Neuronal stem cell (in vitro differentiated cells): Measurements from ENCODE around the gene RREB1.
A peak's percentile ranks its signal among the peaks of the same experiment; 100 is the strongest.

Experiments
- DNase-seq: peaks from one replicate; pipeline ENCODE4 v3.0.0-alpha.2; 2013; ENCODE audit warnings: low spot score
- H2AFZ ChIP-seq: one replicate; pipeline ENCODE4 v1.6.1; 2013; ENCODE audit warnings: mild to moderate bottlenecking, low read length, inconsistent platforms
- H2AK5ac ChIP-seq: 2 replicates; pipeline ENCODE4 v1.6.1; 2013; ENCODE audit warnings: low read depth, mild to moderate bottlenecking, inconsistent platforms, low read length, moderate library complexity, mixed read lengths
- H2BK120ac ChIP-seq: 2 replicates; pipeline ENCODE4 v1.6.1; 2013; ENCODE audit warnings: low read depth, mild to moderate bottlenecking, inconsistent platforms, low read length, moderate library complexity, mixed read lengths
- H2BK12ac ChIP-seq: one replicate; pipeline ENCODE4 v1.6.1; 2013; ENCODE audit warnings: low read length, inconsistent platforms
- H2BK15ac ChIP-seq: 2 replicates; pipeline ENCODE4 v1.6.1; 2013; ENCODE audit warnings: mild to moderate bottlenecking, low read length, inconsistent platforms, mixed read lengths
- H2BK5ac ChIP-seq: one replicate; pipeline ENCODE4 v1.6.1; 2013; ENCODE audit warnings: inconsistent platforms, mild to moderate bottlenecking, low read length, moderate library complexity
- H3K14ac ChIP-seq: one replicate; pipeline ENCODE4 v1.6.1; 2013; ENCODE audit warnings: low read length, inconsistent platforms
- H3K18ac ChIP-seq: 2 replicates; pipeline ENCODE4 v1.6.1; 2013; ENCODE audit warnings: low read length, inconsistent platforms
- H3K23ac ChIP-seq: 2 replicates; pipeline ENCODE4 v1.6.1; 2013; ENCODE audit warnings: low read depth, mild to moderate bottlenecking, mixed read lengths, low read length, inconsistent platforms; ENCODE audit not compliant: poor library complexity
- H3K27ac ChIP-seq: replicated peaks from 3 replicates; pipeline ENCODE4 v1.5.1; 2013; ENCODE audit warnings: low read length, inconsistent platforms
- H3K27me3 ChIP-seq, 3 experiments: 2 replicates each; pipeline ENCODE4 v1.6.1; 2013; ENCODE audit warnings: low read length in 3 of 3, mild to moderate bottlenecking in 2 of 3, inconsistent platforms in 1 of 3, low read depth in 1 of 3, mixed read lengths in 1 of 3, moderate library complexity in 1 of 3; ENCODE audit not compliant: control insufficient read depth in 3 of 3, insufficient read depth in 3 of 3
- H3K36me3 ChIP-seq, 2 donors: replicated peaks in 1 of 2; 2 replicates each; pipeline ENCODE4 v1.6.1; 2013; ENCODE audit warnings: low read length in 2 of 2; ENCODE audit not compliant: control insufficient read depth in 2 of 2, insufficient read depth in 2 of 2
- H3K4ac ChIP-seq: 2 replicates; pipeline ENCODE4 v1.6.1; 2013; ENCODE audit warnings: inconsistent platforms, mild to moderate bottlenecking, low read length, moderate library complexity
- H3K4me1 ChIP-seq, 2 donors: 1 replicate in 1 of 2; 2 replicates in 1 of 2; pipeline ENCODE4 v1.6.1; 2013; ENCODE audit warnings: low read length in 2 of 2, low read depth in 1 of 2; ENCODE audit not compliant: control insufficient read depth in 2 of 2, insufficient read depth in 1 of 2
- H3K4me2 ChIP-seq: one replicate; pipeline ENCODE4 v1.6.1; 2013; ENCODE audit warnings: mild to moderate bottlenecking, low read length, inconsistent platforms; ENCODE audit not compliant: insufficient read depth, poor library complexity, severe bottlenecking
- H3K4me3 ChIP-seq, 2 donors: 2 replicates each; pipeline ENCODE4 v1.5.1; 2013; ENCODE audit warnings: low read length in 2 of 2, mild to moderate bottlenecking in 2 of 2, inconsistent platforms in 1 of 2, moderate library complexity in 1 of 2
- H3K79me1 ChIP-seq: one replicate; pipeline ENCODE4 v1.6.1; 2013; ENCODE audit warnings: low read depth, mild to moderate bottlenecking, inconsistent platforms, low read length, moderate library complexity
- H3K9ac ChIP-seq: one replicate; pipeline ENCODE4 v1.6.1; 2013; ENCODE audit warnings: mild to moderate bottlenecking, low read depth, low read length, inconsistent platforms; ENCODE audit not compliant: poor library complexity
- H3K9me3 ChIP-seq, 2 donors: replicated peaks in 1 of 2; 2 replicates each; pipeline versions ENCODE3 to v1.6.1; 2013; ENCODE audit warnings: low read length in 2 of 2, mild to moderate bottlenecking in 2 of 2, inconsistent platforms in 1 of 2, low read depth in 1 of 2, mixed read lengths in 1 of 2, moderate library complexity in 1 of 2; ENCODE audit not compliant: control insufficient read depth in 2 of 2, insufficient read depth in 1 of 2
- H4K8ac ChIP-seq: one replicate; pipeline ENCODE4 v1.6.1; 2013; ENCODE audit warnings: low read depth, mild to moderate bottlenecking, inconsistent platforms, low read length, moderate library complexity
- H4K91ac ChIP-seq: one replicate; pipeline ENCODE4 v1.6.1; 2013; ENCODE audit warnings: low read length, low read depth, mild to moderate bottlenecking, inconsistent platforms; ENCODE audit not compliant: poor library complexity
- WGBS, 2 donors: extraction: QIAGEN DNeasy Blood & Tissue Kit; methylation state at CpG; one replicate each; pipeline ENCODE4 v1.1.7; 2013; ENCODE audit warnings: missing lambda C conversion rate in 2 of 2, mixed read lengths in 1 of 2; ENCODE audit not compliant: insufficient read length in 2 of 2, insufficient replicate concordance in 1 of 2; ENCODE audit errors: extremely low coverage in 2 of 2; 5-methylcytosine and 5-hydroxymethylcytosine counted together

RREB1 gene

DNA sequence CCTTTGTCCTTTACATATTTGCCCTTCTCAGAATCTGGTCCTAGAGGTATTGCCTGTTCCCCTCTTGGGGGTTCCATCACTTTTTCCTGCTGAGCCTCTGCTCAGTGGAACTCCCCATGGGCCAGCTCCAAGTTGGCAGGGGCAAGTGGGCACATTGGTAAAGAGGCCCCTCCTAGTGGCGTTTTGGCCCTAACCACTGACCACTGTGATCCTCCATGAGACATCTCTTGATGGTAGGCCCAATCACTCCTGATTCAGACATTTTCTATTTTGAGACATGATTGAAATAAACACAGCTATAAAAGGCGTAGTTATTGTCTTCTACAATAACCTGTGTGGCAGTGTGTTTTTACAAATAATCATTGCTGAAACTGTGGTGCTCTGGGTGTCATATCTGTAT, 83.0 kb downstream of the RREB1 start:
- Histone ChIP-seq H3K27me3 (no peaks in the 10 kb centered on the region), H3K4ac (no peak overlapping the region), H2BK120ac (no peak overlapping the region), H4K8ac (no peak overlapping the region), H3K4me1 (peaks cover 0 to 3% of the 10 kb centered on the region in 2 donors), H2BK12ac (no peak overlapping the region), H3K27ac (no peak overlapping the region), H3K9me3 (no peaks in the 10 kb centered on the region), H2AK5ac (no peak overlapping the region), H3K18ac (no peak overlapping the region), H3K79me1 (no peaks in the 10 kb centered on the region), H3K9ac (no peak overlapping the region), H3K23ac (no peak overlapping the region), H2BK15ac (no peak overlapping the region), H2AFZ (no peak overlapping the region), H3K36me3 (peaks cover 5 to 78% of the 10 kb centered on the region in 2 donors), H3K4me3 (no peak overlapping the region), H4K91ac (no peak overlapping the region), H2BK5ac (no peak overlapping the region), H3K4me2 (no peak overlapping the region), H3K14ac (no peak overlapping the region)
- no peak for DNase-seq
- no CpG with 5 or more reads among the region's 2 CpGs for WGBS, 2 donors

GRCh38 chr6:7193122-7193521, 85.4 kb downstream of the RREB1 start:
- H3K18ac ChIP-seq = no peak overlapping the region
- H3K14ac ChIP-seq = no peak overlapping the region
- H2AFZ ChIP-seq = no peak overlapping the region
- H3K4ac ChIP-seq = no peak overlapping the region
- no peaks in the 10 kb centered on the region for H3K9me3 ChIP-seq
- no peak overlapping the region for H2BK5ac ChIP-seq
- H3K23ac ChIP-seq = no peak overlapping the region
- no peak overlapping the region for H4K8ac ChIP-seq
- H3K36me3 ChIP-seq = peaks cover 5 to 76% of the 10 kb centered on the region in 2 donors
- H3K9ac ChIP-seq = no peak overlapping the region
- H3K27ac ChIP-seq = no peak overlapping the region
- H3K27me3 ChIP-seq = no peaks in the 10 kb centered on the region
- H3K4me3 ChIP-seq = no peak overlapping the region
- no peak overlapping the region for H2BK15ac ChIP-seq
- no peak overlapping the region for H2BK12ac ChIP-seq
- DNase-seq = no peak
- no CpG with 5 or more reads among the region's 2 CpGs for WGBS, 2 donors
- no peak overlapping the region for H3K4me2 ChIP-seq
- no peak overlapping the region for H2AK5ac ChIP-seq
- H3K4me1 ChIP-seq = peaks cover 0 to 5% of the 10 kb centered on the region in 2 donors
- no peak overlapping the region for H4K91ac ChIP-seq
- H2BK120ac ChIP-seq = no peak overlapping the region
- H3K79me1 ChIP-seq = no peaks in the 10 kb centered on the region

GRCh38 chr6:7194657-7195056, 86.9 kb downstream of the RREB1 start:
- no peak overlapping the region for H2BK12ac ChIP-seq
- no peak overlapping the region for H3K4ac ChIP-seq
- H2AK5ac ChIP-seq = no peak overlapping the region
- H3K36me3 ChIP-seq = peaks cover 0 to 61% of the 10 kb centered on the region in 2 donors
- H3K9me3 ChIP-seq = no peaks in the 10 kb centered on the region
- H4K91ac ChIP-seq = no peak overlapping the region
- no peak overlapping the region for H3K9ac ChIP-seq
- H2BK5ac ChIP-seq = no peak overlapping the region
- H4K8ac ChIP-seq = no peak overlapping the region
- no peaks in the 10 kb centered on the region for H3K27me3 ChIP-seq
- no peak overlapping the region for H3K4me3 ChIP-seq
- H3K4me1 ChIP-seq = peaks cover 0 to 5% of the 10 kb centered on the region in 2 donors
- DNase-seq = no peak
- no peak overlapping the region for H2AFZ ChIP-seq
- WGBS, 2 donors = no CpG with 5 or more reads among the region's 3 CpGs
- no peaks in the 10 kb centered on the region for H3K79me1 ChIP-seq
- H3K23ac ChIP-seq = no peak overlapping the region
- no peak overlapping the region for H2BK120ac ChIP-seq
- no peak overlapping the region for H3K4me2 ChIP-seq
- no peak overlapping the region for H3K27ac ChIP-seq
- no peak overlapping the region for H3K14ac ChIP-seq
- H2BK15ac ChIP-seq = no peak overlapping the region
- H3K18ac ChIP-seq = no peak overlapping the region

- Histone ChIP-seq H3K36me3 (peaks cover 0 to 52% of the 10 kb centered on the region in 2 donors), H3K14ac (no peak overlapping the region), H3K4me3 (no peak overlapping the region), H2BK5ac (no peak overlapping the region), H2BK120ac (no peak overlapping the region), H4K8ac (no peak overlapping the region), H2BK15ac (no peak overlapping the region), H3K27ac (no peak overlapping the region), H2AK5ac (peak overlapping the region; percentile 20), H3K27me3 (no peaks in the 10 kb centered on the region), H3K4me1 (peaks cover 0 to 5% of the 10 kb centered on the region in 2 donors), H3K79me1 (no peaks in the 10 kb centered on the region), H3K9me3 (no peaks in the 10 kb centered on the region), H3K4ac (peak overlapping the region; percentile 53), H3K9ac (no peak overlapping the region), H2BK12ac (no peak overlapping the region), H4K91ac (peak overlapping the region; percentile 72), H3K18ac (peak overlapping the region; percentile 13), H3K23ac (no peak overlapping the region), H2AFZ (no peak overlapping the region), H3K4me2 (no peak overlapping the region)
- DNase-seq = no peak
- WGBS, 2 donors = no CpG with 5 or more reads among the region's 9 CpGs
These were observed 87.7 kb downstream of the RREB1 start for GRCh38 chr6:7195339-7196018.
